GM23338 (cell line): Measurements from ENCODE around the gene TEN1. TPM values are rescaled to one million over a fixed set of nuclear protein-coding genes. Genes with fewer than 3 reads are reported as not detected.

Source experiments
- ATAC-seq: fragments of 200-7000 bp; cut with Tn5 transposase; 3 replicates; pipeline ENCODE4 v1.9.1; 2020
- DNase-seq: peaks from one replicate; pipeline ENCODE4 v3.0.0-alpha.2; 2015; ENCODE audit warnings: low spot score
- H2AFZ ChIP-seq: fragments of 200-600 bp; sonication (generic); 2 replicates; pipeline ENCODE4 v1.8.0; 2016; ENCODE audit warnings: antibody characterized with exemption, mild to moderate bottlenecking, moderate library complexity
- H3F3A ChIP-seq: fragments of 200-600 bp; sonication (generic); replicated peaks from 2 replicates; pipeline ENCODE4 v1.8.0; 2017; ENCODE audit warnings: antibody characterized with exemption, mixed run types, low read depth
- H3K27ac ChIP-seq: fragments of 200-600 bp; sonication (generic); 2 replicates; pipeline ENCODE4 v1.6.1; 2016; ENCODE audit warnings: low read depth
- H3K27me3 ChIP-seq: fragments of 200-600 bp; sonication (generic); 2 replicates; pipeline ENCODE4 v1.8.0; 2016; ENCODE audit warnings: mild to moderate bottlenecking, mixed run types, moderate library complexity; ENCODE audit not compliant: insufficient read depth
- H3K36me3 ChIP-seq: fragments of 200-600 bp; sonication (generic); 2 replicates; pipeline ENCODE4 v1.8.0; 2016; ENCODE audit warnings: mild to moderate bottlenecking; ENCODE audit not compliant: insufficient read depth
- H3K4me1 ChIP-seq: fragments of 200-600 bp; sonication (generic); 2 replicates; pipeline ENCODE4 v1.8.0; 2016; ENCODE audit warnings: mild to moderate bottlenecking, moderate library complexity; ENCODE audit not compliant: insufficient read depth
- H3K4me2 ChIP-seq: fragments of 200-600 bp; sonication (generic); 2 replicates; pipeline ENCODE4 v1.7.1; 2017; ENCODE audit warnings: mixed run types
- H3K4me3 ChIP-seq: fragments of 200-600 bp; sonication (generic); 2 replicates; pipeline ENCODE4 v1.6.1; 2016; ENCODE audit warnings: mixed run types
- H3K79me2 ChIP-seq: fragments of 200-600 bp; sonication (generic); replicated peaks from 2 replicates; pipeline ENCODE4 v1.8.0; 2017; ENCODE audit warnings: mild to moderate bottlenecking; ENCODE audit not compliant: insufficient read depth
- H3K9me2 ChIP-seq: fragments of 200-600 bp; sonication (generic); 2 replicates; pipeline ENCODE4 v1.8.0; 2017; ENCODE audit not compliant: insufficient read depth
- H4K20me1 ChIP-seq: fragments of 200-600 bp; sonication (generic); replicated peaks from 2 replicates; pipeline ENCODE4 v1.8.0; 2017; ENCODE audit warnings: mild to moderate bottlenecking; ENCODE audit not compliant: insufficient read depth
- H3K27ac Mint-ChIP-seq: 2 replicates; pipeline ENCODE4 v1.8.0; 2020; ENCODE audit warnings: inconsistent platforms, mild to moderate bottlenecking, moderate library complexity, mixed read lengths
- H3K27me3 Mint-ChIP-seq: 3 replicates; pipeline ENCODE4 v1.8.0; 2022; ENCODE audit warnings: low read depth, mild to moderate bottlenecking, moderate library complexity, mixed read lengths, inconsistent platforms; ENCODE audit not compliant: insufficient read depth, poor library complexity
- H3K36me3 Mint-ChIP-seq: 3 replicates; pipeline ENCODE4 v1.8.0; 2021; ENCODE audit warnings: low read depth, mild to moderate bottlenecking, inconsistent platforms, moderate library complexity, mixed read lengths
- H3K4me1 Mint-ChIP-seq: 3 replicates; pipeline ENCODE4 v1.8.0; 2020; ENCODE audit warnings: mild to moderate bottlenecking, inconsistent platforms, mixed read lengths
- H3K4me3 Mint-ChIP-seq: 3 replicates; pipeline ENCODE4 v1.8.0; 2021; ENCODE audit warnings: moderate library complexity, mild to moderate bottlenecking, inconsistent platforms, mixed read lengths
- H3K9me3 Mint-ChIP-seq: 3 replicates; pipeline ENCODE4 v1.8.0; 2020; ENCODE audit warnings: moderate library complexity, mild to moderate bottlenecking, inconsistent platforms, mixed read lengths
- CREB1 ChIP-seq: fragments of 250-450 bp; sonication (Bioruptor Pico); IDR thresholded peaks from 2 replicates; pipeline ENCODE4 v1.5.0; 2020; ENCODE audit warnings: low read depth, mild to moderate bottlenecking, moderate library complexity
- EZH2 ChIP-seq: fragments of 200-600 bp; sonication (generic); IDR thresholded peaks from one replicate; pipeline ENCODE4 v1.8.0; 2017; ENCODE audit warnings: antibody characterized with exemption, mild to moderate bottlenecking, low read depth; ENCODE audit not compliant: unreplicated experiment
- EZH2phosphoT487 ChIP-seq: fragments of 200-600 bp; sonication (generic); IDR thresholded peaks from one replicate; pipeline ENCODE4 v1.8.1; 2018; ENCODE audit warnings: antibody characterized with exemption; ENCODE audit not compliant: unreplicated experiment
- JUNB ChIP-seq: IDR thresholded peaks from one replicate; pipeline ENCODE4 v1.6.1; 2016; ENCODE audit warnings: antibody characterized with exemption; ENCODE audit not compliant: unreplicated experiment
- NANOG ChIP-seq: IDR thresholded peaks from 2 replicates; pipeline ENCODE4 v1.6.1; 2016; ENCODE audit warnings: antibody characterized with exemption, borderline replicate concordance
- POLR2AphosphoS5 ChIP-seq: IDR thresholded peaks from 2 replicates; pipeline ENCODE4 v1.6.1; 2016; ENCODE audit warnings: antibody characterized with exemption, low read depth
- STAT1 ChIP-seq: IDR thresholded peaks from one replicate; pipeline ENCODE4 v1.6.1; 2016; ENCODE audit warnings: antibody characterized with exemption; ENCODE audit not compliant: unreplicated experiment
- ZNF114 ChIP-seq: fragments of 250-450 bp; sonication (Bioruptor Pico); IDR thresholded peaks from 2 replicates; pipeline ENCODE4 v1.5.0; 2020; ENCODE audit warnings: mild to moderate bottlenecking, moderate library complexity
- ZNF331 ChIP-seq: fragments of 250-450 bp; sonication (Bioruptor Pico); IDR thresholded peaks from 2 replicates; pipeline ENCODE4 v1.5.0; 2020; ENCODE audit warnings: low read depth, mild to moderate bottlenecking, moderate library complexity
- polyA plus RNA-seq: library from polyadenylated mRNA; unstranded; fragments of >200 nt; fragmentation: Nextera tagmentation; extraction: Ambion mirVana; gene quantifications from 2 replicates; pipeline ENCODE4 v1.2.1, GENCODE V29; 2016
- total RNA-seq: library from RNA; depleted of rRNA; stranded (reverse); fragments of >200 nt; shearing (Covaris generic); gene quantifications from 2 replicates; pipeline ENCODE4 v1.2.3, GENCODE V29; 2014
- TF ChIP-seq, protein P1 (sequence below): IDR thresholded peaks from one replicate; pipeline ENCODE4 v1.6.1; 2018; ENCODE audit warnings: antibody characterized with exemption; ENCODE audit not compliant: unreplicated experiment
- TF ChIP-seq, protein P2 (sequence below), 2 experiments: fragments of 200-600 bp in 1 of 2; sonication (generic) in 1 of 2; conservative IDR thresholded peaks; 2 replicates each; pipeline versions ENCODE4 v1.5.1 to v1.6.1; 2016 to 2017; ENCODE audit warnings: antibody characterized with exemption in 2 of 2, low read depth in 2 of 2, mild to moderate bottlenecking in 2 of 2, moderate library complexity in 1 of 2
- TF ChIP-seq, protein P3 (sequence below): fragments of 250-450 bp; sonication (Bioruptor Pico); IDR thresholded peaks from 2 replicates; pipeline ENCODE4 v1.5.0; 2020; ENCODE audit warnings: mild to moderate bottlenecking, moderate library complexity
- TF ChIP-seq, protein P4 (sequence below): IDR thresholded peaks from 2 replicates; pipeline ENCODE4 v1.6.1; 2016; ENCODE audit warnings: antibody characterized with exemption

The TEN1 gene
- total and polyA plus RNA-seq, 2 experiments from 2014 or later, result 11.3 to 14.1 TPM

DNA sequence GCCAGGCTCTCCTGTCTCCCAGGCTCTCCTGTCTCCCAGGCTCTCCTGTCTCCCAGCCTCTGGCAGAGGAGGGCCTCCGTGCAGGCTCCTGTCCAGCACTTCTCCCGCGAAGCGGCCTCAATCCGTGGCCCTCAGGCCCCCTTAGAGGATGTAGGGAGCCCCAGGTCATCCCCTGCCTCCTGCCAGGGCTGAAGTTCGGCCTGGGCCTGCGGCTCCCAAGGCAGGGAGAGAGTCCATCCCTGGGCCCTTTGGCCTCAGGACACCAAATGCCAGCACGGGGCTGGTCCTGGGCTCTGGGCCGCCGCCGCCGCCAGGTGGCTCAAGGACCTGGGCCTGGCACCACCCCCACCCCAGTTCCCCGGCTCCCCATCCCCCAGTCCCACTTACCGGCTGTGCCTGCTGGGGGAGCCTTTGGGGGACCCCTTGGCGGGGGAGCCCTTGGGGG is 47.7 kb downstream of the TEN1 start (continued):
- TF ChIP-seq, protein P1, sequence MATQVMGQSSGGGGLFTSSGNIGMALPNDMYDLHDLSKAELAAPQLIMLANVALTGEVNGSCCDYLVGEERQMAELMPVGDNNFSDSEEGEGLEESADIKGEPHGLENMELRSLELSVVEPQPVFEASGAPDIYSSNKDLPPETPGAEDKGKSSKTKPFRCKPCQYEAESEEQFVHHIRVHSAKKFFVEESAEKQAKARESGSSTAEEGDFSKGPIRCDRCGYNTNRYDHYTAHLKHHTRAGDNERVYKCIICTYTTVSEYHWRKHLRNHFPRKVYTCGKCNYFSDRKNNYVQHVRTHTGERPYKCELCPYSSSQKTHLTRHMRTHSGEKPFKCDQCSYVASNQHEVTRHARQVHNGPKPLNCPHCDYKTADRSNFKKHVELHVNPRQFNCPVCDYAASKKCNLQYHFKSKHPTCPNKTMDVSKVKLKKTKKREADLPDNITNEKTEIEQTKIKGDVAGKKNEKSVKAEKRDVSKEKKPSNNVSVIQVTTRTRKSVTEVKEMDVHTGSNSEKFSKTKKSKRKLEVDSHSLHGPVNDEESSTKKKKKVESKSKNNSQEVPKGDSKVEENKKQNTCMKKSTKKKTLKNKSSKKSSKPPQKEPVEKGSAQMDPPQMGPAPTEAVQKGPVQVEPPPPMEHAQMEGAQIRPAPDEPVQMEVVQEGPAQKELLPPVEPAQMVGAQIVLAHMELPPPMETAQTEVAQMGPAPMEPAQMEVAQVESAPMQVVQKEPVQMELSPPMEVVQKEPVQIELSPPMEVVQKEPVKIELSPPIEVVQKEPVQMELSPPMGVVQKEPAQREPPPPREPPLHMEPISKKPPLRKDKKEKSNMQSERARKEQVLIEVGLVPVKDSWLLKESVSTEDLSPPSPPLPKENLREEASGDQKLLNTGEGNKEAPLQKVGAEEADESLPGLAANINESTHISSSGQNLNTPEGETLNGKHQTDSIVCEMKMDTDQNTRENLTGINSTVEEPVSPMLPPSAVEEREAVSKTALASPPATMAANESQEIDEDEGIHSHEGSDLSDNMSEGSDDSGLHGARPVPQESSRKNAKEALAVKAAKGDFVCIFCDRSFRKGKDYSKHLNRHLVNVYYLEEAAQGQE, result no peak

DNA sequence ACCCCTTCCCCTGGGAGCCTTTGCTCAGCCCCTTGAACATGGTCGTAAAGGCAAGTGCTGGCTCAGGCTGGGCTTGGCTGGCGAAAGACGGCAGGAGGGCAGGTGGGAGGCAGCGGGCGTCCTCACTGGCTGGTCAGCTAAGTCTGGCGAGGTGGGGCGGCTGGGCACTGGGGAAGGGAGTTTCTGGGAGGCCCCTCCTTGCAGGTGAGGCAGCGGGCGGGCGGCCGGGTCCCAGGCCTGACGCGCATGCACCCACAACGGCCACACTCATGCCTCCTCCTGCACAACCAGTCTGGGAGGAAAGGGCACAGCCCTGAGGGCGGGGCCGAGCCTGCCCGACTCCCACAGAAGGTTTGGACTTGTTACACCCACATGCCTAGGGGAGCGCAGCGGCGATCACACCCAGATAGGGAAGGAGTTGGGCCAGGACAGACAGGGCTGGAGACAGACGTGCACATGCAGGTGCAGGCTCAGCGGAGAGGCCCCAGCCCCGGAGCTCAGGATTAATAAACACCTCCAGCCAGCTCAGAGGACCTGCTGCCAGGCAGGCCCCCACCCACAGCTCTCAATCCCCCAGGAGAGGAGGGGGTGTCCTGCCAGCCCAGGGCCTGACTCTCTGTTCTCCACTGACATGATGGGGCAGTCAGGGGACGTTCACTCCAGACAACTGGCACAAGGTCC is 48.3 kb downstream of the TEN1 start, which contains the start of gene EVPL:
TSS of gene EVPL (minus strand) at position 148 of the 681 bp plus-strand sequence. CDS start at position 40, 108 bp downstream.
- peaks cover 13% of the 10 kb centered on the region for H3K4me1 ChIP-seq
- H3K27ac ChIP-seq, result no peak within 1 kb of the TSS
- Mint-ChIP-seq H3K27me3 (peaks cover 15% of the 10 kb centered on the region), H3K9me3 (no peaks in the 10 kb centered on the region), H3K4me3 (no peak within 1 kb of the TSS), H3K4me1 (peaks cover 18% of the 10 kb centered on the region), H3K36me3 (no peaks in the 10 kb centered on the region), H3K27ac (no peak within 1 kb of the TSS)
- no peak within 1 kb of the TSS for H3K4me2 ChIP-seq
- peaks cover 12% of the 10 kb centered on the region for H3F3A ChIP-seq
- peak; percentile 25 for DNase-seq
- H3K4me3 ChIP-seq, result no peak within 1 kb of the TSS
- peak within 1 kb of the TSS; percentile 84; the same call in 1 of the 2 replicates for H2AFZ ChIP-seq
- no peaks in the 10 kb centered on the region for H3K9me2 ChIP-seq
- no peaks in the 10 kb centered on the region for H4K20me1 ChIP-seq
- peak; percentile 20 for ATAC-seq
- H3K27me3 ChIP-seq, result no peaks in the 10 kb centered on the region
- no peaks in the 10 kb centered on the region for H3K79me2 ChIP-seq
- H3K36me3 ChIP-seq, result no peaks in the 10 kb centered on the region
- TF ChIP-seq NANOG (no peak), CREB1 (CRISPR knock-in tag) (no peak), EZH2 (no peak), EZH2phosphoT487 (no peak), ZNF114 (no peak), STAT1 (no peak), POLR2AphosphoS5 (no peak), JUNB (no peak), ZNF331 (CRISPR knock-in tag) (no peak)
- TF ChIP-seq, protein P2, sequence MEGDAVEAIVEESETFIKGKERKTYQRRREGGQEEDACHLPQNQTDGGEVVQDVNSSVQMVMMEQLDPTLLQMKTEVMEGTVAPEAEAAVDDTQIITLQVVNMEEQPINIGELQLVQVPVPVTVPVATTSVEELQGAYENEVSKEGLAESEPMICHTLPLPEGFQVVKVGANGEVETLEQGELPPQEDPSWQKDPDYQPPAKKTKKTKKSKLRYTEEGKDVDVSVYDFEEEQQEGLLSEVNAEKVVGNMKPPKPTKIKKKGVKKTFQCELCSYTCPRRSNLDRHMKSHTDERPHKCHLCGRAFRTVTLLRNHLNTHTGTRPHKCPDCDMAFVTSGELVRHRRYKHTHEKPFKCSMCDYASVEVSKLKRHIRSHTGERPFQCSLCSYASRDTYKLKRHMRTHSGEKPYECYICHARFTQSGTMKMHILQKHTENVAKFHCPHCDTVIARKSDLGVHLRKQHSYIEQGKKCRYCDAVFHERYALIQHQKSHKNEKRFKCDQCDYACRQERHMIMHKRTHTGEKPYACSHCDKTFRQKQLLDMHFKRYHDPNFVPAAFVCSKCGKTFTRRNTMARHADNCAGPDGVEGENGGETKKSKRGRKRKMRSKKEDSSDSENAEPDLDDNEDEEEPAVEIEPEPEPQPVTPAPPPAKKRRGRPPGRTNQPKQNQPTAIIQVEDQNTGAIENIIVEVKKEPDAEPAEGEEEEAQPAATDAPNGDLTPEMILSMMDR (conservative IDR thresholded peaks at IDR 0.05; ENCODE audit: low read depth in 2 of 2), result no peak
- TF ChIP-seq, protein P3, sequence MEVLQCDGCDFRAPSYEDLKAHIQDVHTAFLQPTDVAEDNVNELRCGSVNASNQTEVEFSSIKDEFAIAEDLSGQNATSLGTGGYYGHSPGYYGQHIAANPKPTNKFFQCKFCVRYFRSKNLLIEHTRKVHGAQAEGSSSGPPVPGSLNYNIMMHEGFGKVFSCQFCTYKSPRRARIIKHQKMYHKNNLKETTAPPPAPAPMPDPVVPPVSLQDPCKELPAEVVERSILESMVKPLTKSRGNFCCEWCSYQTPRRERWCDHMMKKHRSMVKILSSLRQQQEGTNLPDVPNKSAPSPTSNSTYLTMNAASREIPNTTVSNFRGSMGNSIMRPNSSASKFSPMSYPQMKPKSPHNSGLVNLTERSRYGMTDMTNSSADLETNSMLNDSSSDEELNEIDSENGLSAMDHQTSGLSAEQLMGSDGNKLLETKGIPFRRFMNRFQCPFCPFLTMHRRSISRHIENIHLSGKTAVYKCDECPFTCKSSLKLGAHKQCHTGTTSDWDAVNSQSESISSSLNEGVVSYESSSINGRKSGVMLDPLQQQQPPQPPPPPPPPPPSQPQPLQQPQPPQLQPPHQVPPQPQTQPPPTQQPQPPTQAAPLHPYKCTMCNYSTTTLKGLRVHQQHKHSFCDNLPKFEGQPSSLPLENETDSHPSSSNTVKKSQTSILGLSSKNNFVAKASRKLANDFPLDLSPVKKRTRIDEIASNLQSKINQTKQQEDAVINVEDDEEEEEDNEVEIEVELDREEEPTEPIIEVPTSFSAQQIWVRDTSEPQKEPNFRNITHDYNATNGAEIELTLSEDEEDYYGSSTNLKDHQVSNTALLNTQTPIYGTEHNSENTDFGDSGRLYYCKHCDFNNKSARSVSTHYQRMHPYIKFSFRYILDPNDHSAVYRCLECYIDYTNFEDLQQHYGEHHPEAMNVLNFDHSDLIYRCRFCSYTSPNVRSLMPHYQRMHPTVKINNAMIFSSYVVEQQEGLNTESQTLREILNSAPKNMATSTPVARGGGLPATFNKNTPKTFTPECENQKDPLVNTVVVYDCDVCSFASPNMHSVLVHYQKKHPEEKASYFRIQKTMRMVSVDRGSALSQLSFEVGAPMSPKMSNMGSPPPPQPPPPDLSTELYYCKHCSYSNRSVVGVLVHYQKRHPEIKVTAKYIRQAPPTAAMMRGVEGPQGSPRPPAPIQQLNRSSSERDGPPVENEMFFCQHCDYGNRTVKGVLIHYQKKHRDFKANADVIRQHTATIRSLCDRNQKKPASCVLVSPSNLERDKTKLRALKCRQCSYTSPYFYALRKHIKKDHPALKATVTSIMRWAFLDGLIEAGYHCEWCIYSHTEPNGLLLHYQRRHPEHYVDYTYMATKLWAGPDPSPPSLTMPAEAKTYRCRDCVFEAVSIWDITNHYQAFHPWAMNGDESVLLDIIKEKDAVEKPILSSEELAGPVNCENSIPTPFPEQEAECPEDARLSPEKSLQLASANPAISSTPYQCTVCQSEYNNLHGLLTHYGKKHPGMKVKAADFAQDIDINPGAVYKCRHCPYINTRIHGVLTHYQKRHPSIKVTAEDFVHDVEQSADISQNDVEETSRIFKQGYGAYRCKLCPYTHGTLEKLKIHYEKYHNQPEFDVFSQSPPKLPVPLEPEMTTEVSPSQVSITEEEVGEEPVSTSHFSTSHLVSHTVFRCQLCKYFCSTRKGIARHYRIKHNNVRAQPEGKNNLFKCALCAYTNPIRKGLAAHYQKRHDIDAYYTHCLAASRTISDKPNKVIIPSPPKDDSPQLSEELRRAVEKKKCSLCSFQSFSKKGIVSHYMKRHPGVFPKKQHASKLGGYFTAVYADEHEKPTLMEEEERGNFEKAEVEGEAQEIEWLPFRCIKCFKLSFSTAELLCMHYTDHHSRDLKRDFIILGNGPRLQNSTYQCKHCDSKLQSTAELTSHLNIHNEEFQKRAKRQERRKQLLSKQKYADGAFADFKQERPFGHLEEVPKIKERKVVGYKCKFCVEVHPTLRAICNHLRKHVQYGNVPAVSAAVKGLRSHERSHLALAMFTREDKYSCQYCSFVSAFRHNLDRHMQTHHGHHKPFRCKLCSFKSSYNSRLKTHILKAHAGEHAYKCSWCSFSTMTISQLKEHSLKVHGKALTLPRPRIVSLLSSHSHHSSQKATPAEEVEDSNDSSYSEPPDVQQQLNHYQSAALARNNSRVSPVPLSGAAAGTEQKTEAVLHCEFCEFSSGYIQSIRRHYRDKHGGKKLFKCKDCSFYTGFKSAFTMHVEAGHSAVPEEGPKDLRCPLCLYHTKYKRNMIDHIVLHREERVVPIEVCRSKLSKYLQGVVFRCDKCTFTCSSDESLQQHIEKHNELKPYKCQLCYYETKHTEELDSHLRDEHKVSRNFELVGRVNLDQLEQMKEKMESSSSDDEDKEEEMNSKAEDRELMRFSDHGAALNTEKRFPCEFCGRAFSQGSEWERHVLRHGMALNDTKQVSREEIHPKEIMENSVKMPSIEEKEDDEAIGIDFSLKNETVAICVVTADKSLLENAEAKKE, result no peak
- TF ChIP-seq, protein P4, sequence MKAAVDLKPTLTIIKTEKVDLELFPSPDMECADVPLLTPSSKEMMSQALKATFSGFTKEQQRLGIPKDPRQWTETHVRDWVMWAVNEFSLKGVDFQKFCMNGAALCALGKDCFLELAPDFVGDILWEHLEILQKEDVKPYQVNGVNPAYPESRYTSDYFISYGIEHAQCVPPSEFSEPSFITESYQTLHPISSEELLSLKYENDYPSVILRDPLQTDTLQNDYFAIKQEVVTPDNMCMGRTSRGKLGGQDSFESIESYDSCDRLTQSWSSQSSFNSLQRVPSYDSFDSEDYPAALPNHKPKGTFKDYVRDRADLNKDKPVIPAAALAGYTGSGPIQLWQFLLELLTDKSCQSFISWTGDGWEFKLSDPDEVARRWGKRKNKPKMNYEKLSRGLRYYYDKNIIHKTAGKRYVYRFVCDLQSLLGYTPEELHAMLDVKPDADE, result no peak
